ENCODE results near the gene ATF3. TPM values are rescaled to one million over a fixed set of nuclear protein-coding genes. Genes with fewer than 3 reads are reported as not detected.
A peak's percentile ranks its signal among the peaks of the same experiment; 100 is the strongest.

Gene ATF3
- total RNA-seq, 2 donors from 2014 or later = 12.6 to 27.6 TPM

GRCh38 chr1:212669102-212669501 is 60.5 kb downstream of the ATF3 start:
- Histone ChIP-seq H3K4me3 (no peak overlapping the region), H3K36me3 (no peaks in the 10 kb centered on the region), H3K4me1 (peaks cover 0 to 24% of the 10 kb centered on the region in 2 donors), H3K27me3 (no peaks in the 10 kb centered on the region), H3K9me3 (no peaks in the 10 kb centered on the region), H3K27ac (no peak overlapping the region)
- DNase-seq (ENCODE audit: low spot score) = no peak
- peak in 1 of 2 donors; percentile 40 for TF ChIP-seq CTCF (IDR thresholded peaks at IDR 0.05)

GRCh38 chr1:212669600-212669999 is 61.0 kb downstream of the ATF3 start:
- no peaks in the 10 kb centered on the region for H3K36me3 ChIP-seq
- DNase-seq (ENCODE audit: low spot score) = peak; percentile 50
- no peak overlapping the region for H3K4me3 ChIP-seq
- no peaks in the 10 kb centered on the region for H3K27me3 ChIP-seq
- no peak overlapping the region for H3K27ac ChIP-seq
- peaks cover 0 to 24% of the 10 kb centered on the region in 2 donors for H3K4me1 ChIP-seq
- no peaks in the 10 kb centered on the region for H3K9me3 ChIP-seq
- no peak for TF ChIP-seq CTCF (IDR thresholded peaks at IDR 0.05)

GRCh38 chr1:212670301-212670700 is 61.7 kb downstream of the ATF3 start:
- no peak overlapping the region for H3K27ac ChIP-seq
- no peaks in the 10 kb centered on the region for H3K36me3 ChIP-seq
- H3K4me3 ChIP-seq = no peak overlapping the region
- H3K27me3 ChIP-seq = no peaks in the 10 kb centered on the region
- no peak for DNase-seq (ENCODE audit: low spot score)
- H3K4me1 ChIP-seq = peaks cover 0 to 24% of the 10 kb centered on the region in 2 donors
- no peaks in the 10 kb centered on the region for H3K9me3 ChIP-seq
- no peak for TF ChIP-seq CTCF (IDR thresholded peaks at IDR 0.05)

Other genes with a start within 250 kb of the ATF3 start
- 1 to 10 TPM; 2.2 to 3.6 TPM for gene PACC1, start 193.9 kb upstream of the ATF3 start, total RNA-seq
- 100 to 1,000 TPM in 1 of 2 donors, 10 to 100 TPM in 1; 56.8 to 134 TPM for gene NENF, start 175.8 kb upstream of the ATF3 start, total RNA-seq
- gene BATF3, start 91.1 kb downstream of the ATF3 start, total RNA-seq = 1 to 10 TPM in 1 of 2 donors, under 1 TPM in 1; 0.96 to 3.3 TPM
- gene NSL1, start 183.0 kb downstream of the ATF3 start, total RNA-seq = 10 to 100 TPM; 28.2 to 46.1 TPM
- 10 to 100 TPM; 12.6 to 39.6 TPM for gene TATDN3, start 183.1 kb downstream of the ATF3 start, total RNA-seq
- not detected for gene SPATA45, start 238.9 kb downstream of the ATF3 start, total RNA-seq
- 1 to 10 TPM in 1 of 2 donors, under 1 TPM in 1; 0.89 to 2.4 TPM for gene FLVCR1, start 249.5 kb downstream of the ATF3 start, total RNA-seq